Measurements from ENCODE around the gene PCBD1.
"Not testable (repeated sequence)": the region's sequence is repeated elsewhere in the genome, so short reads cannot be mapped to it uniquely, and the experiment has no call there.

PCBD1 gene

DNA sequence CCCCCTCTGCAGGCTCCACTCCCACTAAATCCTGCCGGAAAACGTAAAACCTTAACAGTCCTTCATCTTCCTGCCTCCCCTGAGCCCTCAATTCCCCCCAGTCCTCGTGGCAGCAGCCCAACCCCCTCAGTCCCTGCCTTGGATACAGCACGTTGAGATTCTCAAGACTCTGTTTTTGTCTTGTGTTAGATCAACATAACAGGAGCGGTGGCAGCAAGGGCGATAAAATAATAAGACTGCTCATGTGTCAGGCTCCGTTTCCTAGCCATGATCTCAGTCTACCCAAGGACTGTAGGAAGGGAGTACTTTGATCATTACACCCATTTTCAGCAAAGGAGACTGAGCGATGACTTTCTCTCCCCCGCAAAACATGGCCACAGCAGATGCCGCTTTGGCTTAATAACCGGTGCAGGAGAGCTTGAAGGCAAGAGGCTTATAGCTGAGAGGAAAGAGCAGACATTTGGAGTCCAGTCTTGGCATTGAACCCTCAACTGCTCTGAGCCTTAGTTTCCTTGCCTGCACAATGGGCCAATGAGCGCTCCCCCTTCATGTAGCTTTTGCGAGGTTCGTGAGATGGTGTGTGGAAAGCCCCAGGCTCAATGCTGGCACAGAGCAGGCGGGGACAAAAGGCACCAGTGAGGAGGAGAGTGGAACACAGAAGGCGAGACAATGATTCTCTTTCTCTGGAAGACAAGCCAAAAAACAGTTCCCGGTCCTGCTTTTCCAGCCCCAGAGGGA, 42.1 kb upstream of the PCBD1 start:
- TF ChIP-seq POU2F2 (IDR thresholded peaks at IDR 0.05; ENCODE audit: low read depth, low read length), result no peak
- TF ChIP-seq TAF1 (IDR thresholded peaks at IDR 0.05; ENCODE audit: low read depth, low read length), result no peak
- no peak for TF ChIP-seq POLR2AphosphoS5 (IDR thresholded peaks at IDR 0.05; ENCODE audit: low read depth, low read length)
- TF ChIP-seq PAX5 (IDR thresholded peaks at IDR 0.05; ENCODE audit: insufficient read depth, low read length, severe bottlenecking), result no peak
- no peak for TF ChIP-seq POLR2A (IDR thresholded peaks at IDR 0.05; ENCODE audit: low read depth, low read length)
- TF ChIP-seq SPI1 (IDR thresholded peaks at IDR 0.05; ENCODE audit: low read depth, low read length), result no peak

DNA sequence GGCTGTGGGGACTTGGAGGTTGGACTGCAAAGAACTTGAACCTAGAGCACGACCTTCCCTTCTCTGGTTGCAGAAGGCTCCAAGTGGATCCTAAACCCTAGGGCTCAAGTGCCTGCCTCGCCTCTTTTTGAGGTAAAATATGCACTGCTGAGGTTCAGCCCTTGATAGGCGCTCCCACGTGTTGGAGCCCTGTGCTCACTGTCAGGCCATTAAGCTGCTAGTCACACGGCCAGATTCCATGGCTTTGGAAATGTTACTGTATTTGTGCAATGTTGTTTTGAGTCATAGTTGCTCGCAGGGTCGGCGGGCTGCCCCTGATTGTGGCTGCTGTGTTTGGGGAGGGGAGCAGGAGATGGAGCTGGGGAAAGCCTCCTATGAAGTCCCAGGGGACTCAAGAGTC, 39.8 kb upstream of the PCBD1 start:
- DNase-seq (ENCODE audit: insufficient read length, low spot score), result no peak
- TF ChIP-seq POU2F2 (IDR thresholded peaks at IDR 0.05; ENCODE audit: low read depth, low read length), result no peak
- no peak for TF ChIP-seq SPI1 (IDR thresholded peaks at IDR 0.05; ENCODE audit: low read depth, low read length)
- no peak for TF ChIP-seq TAF1 (IDR thresholded peaks at IDR 0.05; ENCODE audit: low read depth, low read length)
- no peak for TF ChIP-seq PAX5 (IDR thresholded peaks at IDR 0.05; ENCODE audit: insufficient read depth, low read length, severe bottlenecking)
- TF ChIP-seq POLR2A (IDR thresholded peaks at IDR 0.05; ENCODE audit: low read depth, low read length), result no peak
- no peak for TF ChIP-seq POLR2AphosphoS5 (IDR thresholded peaks at IDR 0.05; ENCODE audit: low read depth, low read length)
- FAIRE-seq, result no peak

More for the DNA sequence above, 42.1 kb upstream of the PCBD1 start:
- DNase-seq (ENCODE audit: insufficient read length, low spot score), result no peak
- no peak for FAIRE-seq

DNA sequence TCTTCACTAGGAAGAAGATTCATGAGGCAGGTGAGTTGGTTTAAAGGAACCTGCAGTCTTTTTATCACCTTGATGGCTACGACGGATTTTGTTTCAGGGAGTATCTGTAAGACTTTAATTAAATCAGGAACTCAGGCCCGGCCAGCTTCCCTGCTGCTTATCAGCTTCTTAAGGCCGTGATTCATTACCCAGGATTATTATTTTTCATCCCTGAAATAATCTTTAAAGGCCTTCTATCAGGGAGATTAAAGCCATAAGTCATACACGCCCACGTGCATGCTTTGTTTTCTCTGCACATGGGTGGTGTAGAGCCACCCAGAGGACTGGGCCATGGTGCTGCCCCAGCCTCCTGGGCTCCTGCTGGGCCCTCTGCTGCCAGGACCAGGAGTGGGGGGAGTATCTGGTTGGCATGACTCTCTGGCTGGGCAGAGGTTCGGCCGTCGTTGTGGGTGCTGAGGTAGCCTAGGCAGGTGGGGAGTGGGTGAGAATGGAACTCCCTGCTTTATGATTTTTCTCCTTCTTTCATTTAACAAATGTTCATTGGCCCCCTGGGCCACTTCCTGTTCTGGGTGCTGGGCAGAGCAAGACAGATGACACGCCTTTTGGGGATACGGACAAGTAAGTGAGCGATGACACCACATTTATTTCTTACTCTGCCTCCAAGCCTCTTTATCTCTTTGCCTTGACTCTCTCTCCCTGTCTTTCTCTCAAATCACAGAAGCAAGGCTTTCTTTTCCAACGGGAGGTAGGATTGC, 39.0 kb upstream of the PCBD1 start:
- no peak for FAIRE-seq
- DNase-seq (ENCODE audit: insufficient read length, low spot score), result no peak
- TF ChIP-seq POLR2A (IDR thresholded peaks at IDR 0.05; ENCODE audit: low read depth, low read length), result no peak
- no peak for TF ChIP-seq TAF1 (IDR thresholded peaks at IDR 0.05; ENCODE audit: low read depth, low read length)
- no peak for TF ChIP-seq SPI1 (IDR thresholded peaks at IDR 0.05; ENCODE audit: low read depth, low read length)
- no peak for TF ChIP-seq POU2F2 (IDR thresholded peaks at IDR 0.05; ENCODE audit: low read depth, low read length)
- no peak for TF ChIP-seq PAX5 (IDR thresholded peaks at IDR 0.05; ENCODE audit: insufficient read depth, low read length, severe bottlenecking)
- TF ChIP-seq POLR2AphosphoS5 (IDR thresholded peaks at IDR 0.05; ENCODE audit: low read depth, low read length), result no peak

DNA sequence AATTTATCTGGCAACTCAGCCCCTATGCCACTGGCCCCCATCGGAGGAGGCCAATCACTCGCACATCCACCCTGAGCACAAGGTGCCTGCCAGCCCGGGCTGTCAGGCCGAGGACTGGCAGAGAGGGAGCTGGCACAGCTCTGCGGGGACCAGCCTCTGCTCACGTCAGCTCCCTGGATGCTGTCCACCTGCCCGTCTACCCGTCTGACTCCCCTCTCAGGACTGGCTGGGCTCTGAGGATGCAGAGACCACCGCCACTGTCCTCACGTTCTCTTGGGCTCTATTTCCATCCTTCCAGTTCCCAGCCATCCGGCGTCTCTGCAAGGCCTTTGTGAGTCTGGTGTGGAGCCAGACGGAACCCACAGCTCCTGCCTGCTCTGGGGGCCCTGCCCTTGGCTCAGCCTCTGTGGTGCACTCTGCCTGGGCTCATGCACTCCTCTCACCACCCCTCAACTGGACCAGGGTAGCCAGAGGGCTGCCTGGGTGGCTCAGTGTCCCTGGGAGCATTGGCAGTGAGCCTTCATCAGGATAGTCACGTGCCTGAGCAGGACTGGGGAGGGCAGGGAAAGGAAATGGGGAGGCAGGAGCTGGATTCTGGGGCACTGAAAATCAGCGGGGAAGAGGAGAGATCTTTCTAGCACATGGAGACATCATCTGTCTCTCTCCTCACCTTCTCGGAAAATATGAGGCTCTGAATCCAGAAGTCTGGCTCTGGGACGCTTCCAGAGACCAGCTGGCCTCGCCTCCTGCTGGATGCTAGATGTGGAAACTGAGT, 38.0 kb upstream of the PCBD1 start:
- TF ChIP-seq POU2F2 (IDR thresholded peaks at IDR 0.05; ENCODE audit: low read depth, low read length) (no peak), POLR2AphosphoS5 (IDR thresholded peaks at IDR 0.05; ENCODE audit: low read depth, low read length) (no peak), SPI1 (IDR thresholded peaks at IDR 0.05; ENCODE audit: low read depth, low read length) (no peak), TAF1 (IDR thresholded peaks at IDR 0.05; ENCODE audit: low read depth, low read length) (no peak), PAX5 (IDR thresholded peaks at IDR 0.05; ENCODE audit: insufficient read depth, low read length, severe bottlenecking) (no peak), POLR2A (IDR thresholded peaks at IDR 0.05; ENCODE audit: low read depth, low read length) (no peak)

DNA sequence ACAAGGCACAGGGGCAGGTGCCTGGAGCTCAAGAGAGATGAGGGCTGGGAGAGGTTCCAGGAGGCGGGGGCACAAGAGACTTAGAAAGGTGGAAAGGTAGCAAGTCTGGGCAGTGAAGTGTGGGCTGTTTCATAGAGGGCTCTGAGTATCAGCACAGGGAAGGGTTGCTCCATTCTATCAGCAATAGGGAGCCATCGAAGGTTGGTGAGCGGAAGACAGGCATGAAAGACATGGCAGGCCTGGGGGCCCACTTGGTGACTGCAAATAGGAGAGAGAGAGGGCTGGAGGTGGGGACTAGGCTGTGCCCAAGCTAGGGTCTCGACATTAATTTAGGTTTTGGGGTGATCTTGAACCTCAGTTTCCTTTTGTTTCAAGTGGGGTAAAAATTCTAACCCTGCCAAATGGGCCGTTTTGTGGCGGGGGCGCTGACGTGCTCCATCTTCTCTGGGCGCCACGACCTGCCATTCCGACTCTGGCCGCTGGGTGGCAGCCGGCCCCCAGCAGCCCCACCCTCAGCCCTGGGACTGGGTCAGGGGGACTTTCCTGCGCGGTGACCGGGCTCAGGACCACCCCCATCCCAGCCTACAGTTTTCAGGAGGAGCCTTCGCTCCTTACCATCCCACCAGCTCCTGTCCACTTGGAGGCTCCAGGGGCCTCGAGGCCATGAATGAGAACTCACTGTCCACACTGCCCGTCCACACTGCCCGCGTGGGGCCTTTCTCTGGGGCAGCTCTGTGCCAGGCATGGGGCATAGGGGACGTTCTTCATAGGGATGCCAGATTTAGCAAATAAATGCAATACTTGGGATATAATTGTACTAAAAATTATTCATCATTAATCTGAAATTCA, 37.2 kb upstream of the PCBD1 start:
- TF ChIP-seq SPI1 (IDR thresholded peaks at IDR 0.05; ENCODE audit: low read depth, low read length) (no peak), POLR2A (IDR thresholded peaks at IDR 0.05; ENCODE audit: low read depth, low read length) (no peak), POU2F2 (IDR thresholded peaks at IDR 0.05; ENCODE audit: low read depth, low read length) (no peak), POLR2AphosphoS5 (IDR thresholded peaks at IDR 0.05; ENCODE audit: low read depth, low read length) (no peak), TAF1 (IDR thresholded peaks at IDR 0.05; ENCODE audit: low read depth, low read length) (no peak), PAX5 (IDR thresholded peaks at IDR 0.05; ENCODE audit: insufficient read depth, low read length, severe bottlenecking) (no peak)
- DNase-seq (ENCODE audit: insufficient read length, low spot score) (peak; percentile 76), FAIRE-seq (peak; percentile 73)

More for the DNA sequence above, 38.0 kb upstream of the PCBD1 start:
- FAIRE-seq (no peak), DNase-seq (ENCODE audit: insufficient read length, low spot score) (no peak)

DNA sequence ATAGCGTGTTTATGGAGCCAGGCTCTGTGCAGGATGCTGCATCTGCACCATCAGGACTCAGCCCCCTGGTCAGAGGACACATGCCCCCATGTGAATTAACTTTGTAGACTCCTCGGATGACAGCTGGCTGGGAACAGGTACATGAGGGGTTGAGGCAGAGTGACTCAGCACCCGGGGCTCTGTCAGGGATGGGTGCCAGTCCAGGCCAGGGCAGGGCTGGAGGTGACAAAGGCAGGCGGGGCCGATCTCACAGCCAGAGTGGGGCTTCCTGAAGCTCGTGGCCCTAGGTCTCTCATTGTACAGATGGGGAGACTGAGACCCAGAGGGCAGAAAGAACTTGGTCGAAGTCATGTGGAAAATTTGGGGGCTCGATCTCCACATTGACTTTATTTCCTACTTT, 35.3 kb upstream of the PCBD1 start:
- FAIRE-seq (no peak), DNase-seq (ENCODE audit: insufficient read length, low spot score) (no peak)
- TF ChIP-seq POU2F2 (IDR thresholded peaks at IDR 0.05; ENCODE audit: low read depth, low read length) (no peak), POLR2A (IDR thresholded peaks at IDR 0.05; ENCODE audit: low read depth, low read length) (no peak), SPI1 (IDR thresholded peaks at IDR 0.05; ENCODE audit: low read depth, low read length) (no peak), POLR2AphosphoS5 (IDR thresholded peaks at IDR 0.05; ENCODE audit: low read depth, low read length) (no peak), PAX5 (IDR thresholded peaks at IDR 0.05; ENCODE audit: insufficient read depth, low read length, severe bottlenecking) (no peak), TAF1 (IDR thresholded peaks at IDR 0.05; ENCODE audit: low read depth, low read length) (no peak)

DNA sequence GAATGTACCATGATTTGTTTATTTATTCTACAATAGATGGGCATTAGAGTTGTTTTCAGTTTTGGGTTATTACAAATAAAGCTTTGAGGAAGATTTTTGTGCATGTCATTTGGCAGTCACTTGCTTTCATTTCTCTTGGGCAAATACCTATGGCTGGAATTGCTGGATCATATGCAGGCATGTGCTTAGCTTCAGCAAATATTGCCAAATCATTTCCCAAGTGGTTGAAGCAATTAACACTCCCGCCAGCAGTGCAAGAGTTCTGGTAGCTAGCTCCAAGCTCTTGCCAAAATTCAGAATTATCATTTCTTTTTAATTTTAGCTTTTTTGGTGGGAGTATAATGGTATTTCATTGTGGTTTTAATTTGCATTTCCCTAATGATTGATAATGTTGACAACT, 32.9 kb upstream of the PCBD1 start:
- FAIRE-seq, result no peak
- no peak for TF ChIP-seq TAF1 (IDR thresholded peaks at IDR 0.05; ENCODE audit: low read depth, low read length)
- no peak for DNase-seq (ENCODE audit: insufficient read length, low spot score)

DNA sequence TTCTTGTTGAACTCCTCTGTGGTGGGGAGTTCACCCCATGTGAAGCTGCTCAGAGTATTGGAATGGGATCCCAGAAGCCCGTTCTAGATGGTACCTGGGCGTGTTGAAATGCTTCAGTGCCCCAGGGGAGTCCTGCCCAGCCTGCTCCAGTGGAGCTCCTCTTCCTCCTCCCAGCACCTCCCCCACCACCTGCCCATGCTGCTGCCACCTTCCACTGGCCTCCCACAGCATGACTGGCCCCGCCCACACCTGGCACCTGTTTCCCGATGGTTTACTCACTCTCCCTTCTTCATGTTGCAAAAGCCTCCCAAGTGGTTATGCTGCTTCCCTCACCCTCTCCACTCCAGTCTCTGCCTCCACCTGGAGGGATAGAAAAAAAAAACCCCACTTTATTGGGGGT, 32.2 kb upstream of the PCBD1 start:
- FAIRE-seq, result no peak

DNA sequence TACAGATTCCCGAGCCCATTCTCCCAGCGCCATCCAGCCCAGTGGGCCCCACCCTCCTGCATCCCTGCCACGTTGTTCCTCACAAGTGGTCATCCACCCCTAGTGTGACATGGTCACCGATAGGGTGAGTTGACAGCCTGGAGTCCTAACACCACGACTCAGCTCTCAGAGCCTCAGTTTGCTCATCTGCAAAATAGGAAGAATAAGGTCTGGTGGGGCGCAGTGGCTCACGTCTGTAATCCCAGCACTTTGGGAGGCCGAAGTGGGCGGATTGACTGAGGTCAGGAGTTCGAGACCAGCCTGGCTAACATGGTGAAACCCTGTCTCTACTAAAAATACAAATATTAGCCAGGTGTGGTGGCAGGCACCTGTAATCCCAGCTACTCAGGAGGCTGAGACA, 31.5 kb upstream of the PCBD1 start:
- not testable (repeated sequence) for FAIRE-seq; DNase-seq (ENCODE audit: insufficient read length, low spot score)

More for the DNA sequence above, 32.2 kb upstream of the PCBD1 start:
- no peak for DNase-seq (ENCODE audit: insufficient read length, low spot score)
- TF ChIP-seq TAF1 (IDR thresholded peaks at IDR 0.05; ENCODE audit: low read depth, low read length) (no peak), PAX5 (IDR thresholded peaks at IDR 0.05; ENCODE audit: insufficient read depth, low read length, severe bottlenecking) (no peak), POU2F2 (IDR thresholded peaks at IDR 0.05; ENCODE audit: low read depth, low read length) (no peak), SPI1 (IDR thresholded peaks at IDR 0.05; ENCODE audit: low read depth, low read length) (no peak), POLR2AphosphoS5 (IDR thresholded peaks at IDR 0.05; ENCODE audit: low read depth, low read length) (no peak), POLR2A (IDR thresholded peaks at IDR 0.05; ENCODE audit: low read depth, low read length) (no peak)
